ENCODE results near the gene LRP2.

GRCh38 chr2:169329688-169330554, 32.4 kb downstream of the LRP2 start:
- TF ChIP-seq CTCF (IDR thresholded peaks at IDR 0.05) (no peak), EP300 (IDR thresholded peaks at IDR 0.05) (no peak), POLR2A (IDR thresholded peaks at IDR 0.05) (no peak), POLR2AphosphoS5 (IDR thresholded peaks at IDR 0.05) (no peak)

Data from suprapubic skin (tissue), 4 donors.